Caco-2 (cell line): ENCODE data around the gene ADNP. TPM values are rescaled to one million over a fixed set of nuclear protein-coding genes. Genes with fewer than 3 reads are reported as not detected.

ENCODE experiments used
- BruUV-seq: library from RNA; stranded (reverse); fragments of 400-500 nt; replicated peaks from 2 replicates; lab custom pipeline; 2021; lab: Mats Ljungman, UMichigan
- CTCF ChIA-PET: fragments of 300-600 bp; sonication (Branson Sonifier 250); formaldehyde crosslinking; loops from one replicate; lab custom pipeline; 2022; ENCODE audit warnings: antibody characterized with exemption; lab: Charles Lee
- POLR2A ChIA-PET: fragments of 300-600 bp; sonication (Branson Sonifier 250); formaldehyde crosslinking; loops from one replicate; lab custom pipeline; 2022; ENCODE audit warnings: antibody characterized with exemption; lab: Charles Lee
- DNase-seq, 2 experiments: peaks; one replicate each; pipeline versions ENCODE4 v3.0.0 to v3.0.0-alpha.2; 2020 to 2022
- H3K27me3 ChIP-seq: replicated peaks from 2 replicates; pipeline ENCODE4 v1.6.0; 2011; ENCODE audit warnings: low read length; ENCODE audit not compliant: control insufficient read depth, insufficient read depth
- H3K36me3 ChIP-seq: 2 replicates; pipeline ENCODE4 v1.5.1; 2011; ENCODE audit warnings: low read length; ENCODE audit not compliant: control insufficient read depth, insufficient read depth
- H3K4me1 ChIP-seq: fragments of 250-450 bp; sonication (Bioruptor Pico); 2 replicates; pipeline ENCODE4 v1.5.1; 2020; ENCODE audit warnings: mild to moderate bottlenecking
- H3K4me3 ChIP-seq: 2 replicates; pipeline ENCODE4 v1.5.1; 2011; ENCODE audit warnings: low read depth, mild to moderate bottlenecking, control low read depth, low read length
- H3K9me3 ChIP-seq: fragments of 250-450 bp; sonication (Bioruptor Pico); 2 replicates; pipeline ENCODE4 v1.5.1; 2020; ENCODE audit warnings: mild to moderate bottlenecking, moderate library complexity
- H3K27ac Mint-ChIP-seq: one replicate; pipeline ENCODE4 v1.8.0; 2022; ENCODE audit warnings: mixed read lengths; ENCODE audit not compliant: unreplicated experiment
- H3K27me3 Mint-ChIP-seq: one replicate; pipeline ENCODE4 v1.8.0; 2022; ENCODE audit warnings: mixed read lengths; ENCODE audit not compliant: insufficient read depth, unreplicated experiment
- H3K36me3 Mint-ChIP-seq: one replicate; pipeline ENCODE4 v1.8.0; 2022; ENCODE audit warnings: mild to moderate bottlenecking, mixed read lengths; ENCODE audit not compliant: insufficient read depth, unreplicated experiment
- H3K4me1 Mint-ChIP-seq: one replicate; pipeline ENCODE4 v1.8.0; 2022; ENCODE audit warnings: low read depth, mixed read lengths; ENCODE audit not compliant: unreplicated experiment
- H3K4me3 Mint-ChIP-seq: one replicate; pipeline ENCODE4 v1.8.0; 2022; ENCODE audit warnings: mild to moderate bottlenecking, moderate library complexity, mixed read lengths; ENCODE audit not compliant: unreplicated experiment
- H3K9me3 Mint-ChIP-seq: one replicate; pipeline ENCODE4 v1.8.0; 2022; ENCODE audit warnings: mixed read lengths; ENCODE audit not compliant: unreplicated experiment
- intact Hi-C: fragments of 100-400 bp; cut with micrococcal nuclease; formaldehyde crosslinking; loops from one replicate; pipeline ENCODE4 v1.10.0; 2022; ENCODE audit not compliant: unreplicated experiment
- total RNA-seq: library from RNA; stranded (reverse); gene quantifications from 2 replicates; pipeline ENCODE4 v1.2.3, GENCODE V29; 2022
- TF ChIP-seq, protein P1 (sequence below), 2 experiments: fragments of 200-600 bp in 1 of 2; IDR thresholded peaks; 1 replicate in 1 of 2; 2 replicates in 1 of 2; pipeline versions ENCODE4 v1.5.1 to v1.8.0; 2011 to 2022; ENCODE audit warnings: antibody characterized with exemption in 1 of 2, control low read depth in 1 of 2, inconsistent platforms in 1 of 2, low read depth in 1 of 2, low read length in 1 of 2, mild to moderate bottlenecking in 1 of 2, moderate library complexity in 1 of 2; ENCODE audit not compliant: insufficient read depth in 1 of 2, severe bottlenecking in 1 of 2, unreplicated experiment in 1 of 2

ADNP gene
- total RNA-seq, 1 experiment from 2014 or later: 154 TPM

DNA sequence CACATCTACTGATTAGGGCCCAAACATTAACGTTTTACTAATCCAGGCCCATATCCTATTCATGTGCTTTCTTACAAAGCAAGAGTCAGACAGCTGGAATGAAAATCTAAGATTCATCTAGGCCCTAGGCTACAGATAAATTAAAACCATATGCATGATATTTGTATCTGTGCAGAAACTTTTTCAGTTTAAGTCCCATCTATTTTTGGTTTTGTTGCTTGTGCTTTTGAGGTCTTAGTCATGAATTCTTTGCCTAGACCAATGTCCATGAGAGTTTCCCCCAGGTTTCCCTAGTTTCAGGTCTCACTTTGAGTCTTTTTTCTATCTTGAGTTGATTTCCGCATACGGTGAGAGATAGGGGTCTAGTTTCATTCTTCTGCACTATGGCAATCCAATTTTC, 20.2 kb downstream of the ADNP start:
- TF ChIP-seq, protein P1, sequence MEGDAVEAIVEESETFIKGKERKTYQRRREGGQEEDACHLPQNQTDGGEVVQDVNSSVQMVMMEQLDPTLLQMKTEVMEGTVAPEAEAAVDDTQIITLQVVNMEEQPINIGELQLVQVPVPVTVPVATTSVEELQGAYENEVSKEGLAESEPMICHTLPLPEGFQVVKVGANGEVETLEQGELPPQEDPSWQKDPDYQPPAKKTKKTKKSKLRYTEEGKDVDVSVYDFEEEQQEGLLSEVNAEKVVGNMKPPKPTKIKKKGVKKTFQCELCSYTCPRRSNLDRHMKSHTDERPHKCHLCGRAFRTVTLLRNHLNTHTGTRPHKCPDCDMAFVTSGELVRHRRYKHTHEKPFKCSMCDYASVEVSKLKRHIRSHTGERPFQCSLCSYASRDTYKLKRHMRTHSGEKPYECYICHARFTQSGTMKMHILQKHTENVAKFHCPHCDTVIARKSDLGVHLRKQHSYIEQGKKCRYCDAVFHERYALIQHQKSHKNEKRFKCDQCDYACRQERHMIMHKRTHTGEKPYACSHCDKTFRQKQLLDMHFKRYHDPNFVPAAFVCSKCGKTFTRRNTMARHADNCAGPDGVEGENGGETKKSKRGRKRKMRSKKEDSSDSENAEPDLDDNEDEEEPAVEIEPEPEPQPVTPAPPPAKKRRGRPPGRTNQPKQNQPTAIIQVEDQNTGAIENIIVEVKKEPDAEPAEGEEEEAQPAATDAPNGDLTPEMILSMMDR (IDR thresholded peaks at IDR 0.05; ENCODE audit: insufficient read depth in 1 of 2, low read depth in 1 of 2, low read length in 1 of 2, severe bottlenecking in 1 of 2, unreplicated experiment in 1 of 2): no peak
- Histone ChIP-seq H3K9me3 (no peaks in the 10 kb centered on the region), H3K27me3 (no peaks in the 10 kb centered on the region), H3K4me1 (peaks cover 47% of the 10 kb centered on the region), H3K4me3 (no peak overlapping the region), H3K36me3 (peaks cover 6% of the 10 kb centered on the region)
- BruUV-seq: no TSS peak
- POLR2A ChIA-PET: interaction anchor here (0.5 to 2.0 kb wide), 5 partner anchors 13 to 120 kb away, joined by 3 to 23 read pairs (median 5); partner anchors contain the start of genes ADNP and DPM1
- H3K27ac Mint-ChIP-seq: peak overlapping the region; percentile 22
- DNase-seq: no peak
- no peaks in the 10 kb centered on the region for H3K9me3 Mint-ChIP-seq
- intact Hi-C loops: loop anchor here (1.0 to 10.0 kb wide), 3 partner anchors 16 to 396 kb away; partner anchors contain the start of gene PTPN1
- peaks cover 66% of the 10 kb centered on the region for H3K4me1 Mint-ChIP-seq
- no peak overlapping the region for H3K4me3 Mint-ChIP-seq
- H3K27me3 Mint-ChIP-seq: no peaks in the 10 kb centered on the region
- CTCF ChIA-PET: interaction anchor here (0.5 to 2.4 kb wide), 7 partner anchors 18 to 248 kb away, joined by 3 to 17 read pairs (median 8); partner anchors contain the start of genes ADNP and BCAS4
- peaks cover 82% of the 10 kb centered on the region for H3K36me3 Mint-ChIP-seq

DNA sequence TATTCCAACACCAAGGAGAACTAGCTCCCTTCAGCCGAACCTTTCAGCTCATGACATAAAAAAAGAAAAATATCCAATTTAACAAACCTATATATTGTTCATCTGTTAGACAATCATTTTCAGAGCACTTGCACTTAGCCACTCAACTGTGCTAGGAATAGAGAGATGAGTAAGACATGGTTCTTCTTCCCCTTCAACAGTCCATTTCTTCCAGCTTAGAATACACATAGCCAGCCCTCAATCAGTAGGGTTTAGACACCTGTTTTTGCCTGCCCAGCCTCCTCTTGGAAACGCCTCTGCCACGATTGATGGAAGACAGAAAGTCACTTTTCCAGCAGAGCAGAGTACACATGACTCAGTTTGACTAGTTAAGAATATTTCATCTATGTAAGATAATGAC, 21.8 kb downstream of the ADNP start:
- no peak overlapping the region for H3K27ac Mint-ChIP-seq
- Histone ChIP-seq H3K4me1 (peaks cover 35% of the 10 kb centered on the region), H3K36me3 (peaks cover 6% of the 10 kb centered on the region), H3K27me3 (no peaks in the 10 kb centered on the region), H3K4me3 (no peak overlapping the region), H3K9me3 (no peaks in the 10 kb centered on the region)
- no peak for DNase-seq
- ChIA-PET CTCF (interaction anchor here (1.2 to 1.7 kb wide), 3 partner anchors 10 to 122 kb away, joined by 3 to 4 read pairs (median 3); no protein-coding TSS in a partner anchor), POLR2A (no interaction called here)
- H3K36me3 Mint-ChIP-seq: peaks cover 87% of the 10 kb centered on the region
- peaks cover 60% of the 10 kb centered on the region for H3K4me1 Mint-ChIP-seq
- H3K4me3 Mint-ChIP-seq: no peak overlapping the region
- TF ChIP-seq, protein P1 (IDR thresholded peaks at IDR 0.05; ENCODE audit: insufficient read depth in 1 of 2, low read depth in 1 of 2, low read length in 1 of 2, severe bottlenecking in 1 of 2, unreplicated experiment in 1 of 2): no peak
- BruUV-seq: no TSS peak
- intact Hi-C loops: no loop called here
- H3K9me3 Mint-ChIP-seq: no peaks in the 10 kb centered on the region
- no peaks in the 10 kb centered on the region for H3K27me3 Mint-ChIP-seq

- no peak overlapping the region for H3K27ac Mint-ChIP-seq
- no peaks in the 10 kb centered on the region for H3K9me3 Mint-ChIP-seq
- H3K27me3 ChIP-seq: no peaks in the 10 kb centered on the region
- H3K27me3 Mint-ChIP-seq: no peaks in the 10 kb centered on the region
- peaks cover 11% of the 10 kb centered on the region for H3K4me1 ChIP-seq
- H3K4me3 Mint-ChIP-seq: no peak overlapping the region
- TF ChIP-seq, protein P1 (IDR thresholded peaks at IDR 0.05; ENCODE audit: insufficient read depth in 1 of 2, low read depth in 1 of 2, low read length in 1 of 2, severe bottlenecking in 1 of 2, unreplicated experiment in 1 of 2): no peak
- H3K36me3 Mint-ChIP-seq: peaks cover 95% of the 10 kb centered on the region
- ChIA-PET CTCF (interaction anchor here (0.7 to 1.2 kb wide), 3 partner anchors 9 to 111 kb away, joined by 3 to 4 read pairs (median 3); no protein-coding TSS in a partner anchor), POLR2A (no interaction called here)
- no peak for DNase-seq
- no TSS peak for BruUV-seq
- no peaks in the 10 kb centered on the region for H3K9me3 ChIP-seq
- H3K4me1 Mint-ChIP-seq: peaks cover 38% of the 10 kb centered on the region
- no peak overlapping the region for H3K4me3 ChIP-seq
- intact Hi-C loops: no loop called here
- H3K36me3 ChIP-seq: peaks cover 8% of the 10 kb centered on the region
These were observed 27.1 kb downstream of the ADNP start for GRCh38 chr20:50904067-50904570.
